CD4-positive, alpha-beta T cell (primary cell): ENCODE data around the gene ALPL. TPM values are rescaled to one million over a fixed set of nuclear protein-coding genes. Genes with fewer than 3 reads are reported as not detected.

Experiments used
- ATAC-seq: fragments of 200-7000 bp; cut with Tn5 transposase; one replicate; pipeline ENCODE4 v1.10.0; 2022; ENCODE audit warnings: mild to moderate bottlenecking; ENCODE audit not compliant: poor library complexity
- CTCF ChIA-PET: fragments of 350-600 bp; sonication (Branson Sonifier 250); formaldehyde crosslinking; loops from one replicate; lab custom pipeline; 2021; ENCODE audit warnings: antibody characterized with exemption, inconsistent platforms; lab: Charles Lee
- POLR2A ChIA-PET: fragments of 350-600 bp; sonication (Branson Sonifier 250); formaldehyde crosslinking; loops from one replicate; lab custom pipeline; 2021; ENCODE audit warnings: antibody characterized with exemption, inconsistent platforms; lab: Charles Lee
- DNase-seq, 14 experiments: peaks; one replicate each; pipeline ENCODE4 v3.0.0-alpha.2; 2013 to 2020; ENCODE audit warnings: mixed read lengths in 2 of 14
- H3K27ac ChIP-seq, 2 donors: one replicate each; pipeline versions ENCODE4 v1.5.1 to v1.7.0; 2013; ENCODE audit warnings: low read length in 2 of 2, low read depth in 1 of 2, mild to moderate bottlenecking in 1 of 2
- H3K27me3 ChIP-seq, 2 experiments: 1 replicate in 1 of 2; 2 replicates in 1 of 2; pipeline versions ENCODE4 v1.6.1 to v1.7.0; 2013; ENCODE audit warnings: low read length in 2 of 2, control low read depth in 1 of 2, mild to moderate bottlenecking in 1 of 2, moderate library complexity in 1 of 2; ENCODE audit not compliant: insufficient read depth in 2 of 2, control insufficient read depth in 1 of 2
- H3K36me3 ChIP-seq: one replicate; pipeline ENCODE4 v1.6.1; 2013; ENCODE audit warnings: low read length, control low read depth; ENCODE audit not compliant: insufficient read depth
- H3K4me1 ChIP-seq: one replicate; pipeline ENCODE4 v1.6.1; 2013; ENCODE audit warnings: low read length, control low read depth; ENCODE audit not compliant: insufficient read depth
- H3K4me3 ChIP-seq: one replicate; pipeline ENCODE4 v1.5.1; 2013; ENCODE audit warnings: mild to moderate bottlenecking, low read length, moderate library complexity
- H3K9me3 ChIP-seq, 2 experiments: 1 replicate in 1 of 2; 2 replicates in 1 of 2; pipeline versions ENCODE4 v1.6.1 to v1.7.0; 2013; ENCODE audit warnings: low read length in 2 of 2, mild to moderate bottlenecking in 2 of 2, control low read depth in 1 of 2, moderate library complexity in 1 of 2; ENCODE audit not compliant: control insufficient read depth in 1 of 2, insufficient read depth in 1 of 2
- H3K27ac Mint-ChIP-seq: one replicate; pipeline ENCODE4 v1.8.0; 2020; ENCODE audit warnings: mixed read lengths
- H3K27me3 Mint-ChIP-seq: one replicate; pipeline ENCODE4 v1.8.0; 2021; ENCODE audit warnings: mixed read lengths
- H3K36me3 Mint-ChIP-seq: one replicate; pipeline ENCODE4 v1.8.0; 2021; ENCODE audit warnings: low read depth, mixed read lengths
- H3K4me1 Mint-ChIP-seq: one replicate; pipeline ENCODE4 v1.8.0; 2021; ENCODE audit warnings: low read depth, mixed read lengths
- H3K4me3 Mint-ChIP-seq: one replicate; pipeline ENCODE4 v1.8.0; 2020; ENCODE audit warnings: mild to moderate bottlenecking, mixed read lengths
- H3K9me3 Mint-ChIP-seq: one replicate; pipeline ENCODE4 v1.8.0; 2020; ENCODE audit warnings: mixed read lengths
- CTCF ChIP-seq: fragments of 200-600 bp; IDR thresholded peaks from one replicate; pipeline ENCODE4 v1.8.0; 2022; ENCODE audit warnings: antibody characterized with exemption, mild to moderate bottlenecking
- intact Hi-C, 2 experiments: fragments of 100-400 bp; cut with DNase I in 1 of 2; cut with micrococcal nuclease in 1 of 2; formaldehyde crosslinking; loops; one replicate each; pipeline versions ENCODE4 v1.15.1 to v1.9.0; 2023 to 2025; cut with DNase I, micrococcal nuclease
- total RNA-seq, 174 experiments: library from RNA in 2 of 174; stranded (reverse) in 2 of 174; gene quantifications; one replicate each; pipeline ENCODE4 v1.2.3 and lab custom pipeline; 2021 to 2026

Gene ALPL
- total RNA-seq, 2 experiments from 2014 or later = not detected

GRCh38 chr1:21620011-21620410, 110.8 kb downstream of the ALPL start:
- POLR2A ChIA-PET = no interaction called here
- Mint-ChIP-seq H3K9me3 (no peaks in the 10 kb centered on the region), H3K4me1 (peaks cover 4% of the 10 kb centered on the region), H3K36me3 (no peaks in the 10 kb centered on the region), H3K4me3 (no peak overlapping the region), H3K27me3 (peaks cover 24% of the 10 kb centered on the region), H3K27ac (no peak overlapping the region)
- Histone ChIP-seq H3K4me3 (no peak overlapping the region), H3K9me3 (no peaks in the 10 kb centered on the region), H3K27ac (no peak overlapping the region), H3K27me3 (peaks cover 14 to 18% of the 10 kb centered on the region in 2 experiments), H3K4me1 (peaks cover 8% of the 10 kb centered on the region), H3K36me3 (no peaks in the 10 kb centered on the region)
- no peak for DNase-seq
- no peak for TF ChIP-seq CTCF
- no peak for ATAC-seq
- intact Hi-C loops = no loop called here
- CTCF ChIA-PET = no interaction called here

GRCh38 chr1:21620496-21620895, 111.3 kb downstream of the ALPL start:
- TF ChIP-seq CTCF = no peak
- intact Hi-C loops = no loop called here
- Histone ChIP-seq H3K4me3 (no peak overlapping the region), H3K27me3 (peaks cover 14 to 18% of the 10 kb centered on the region in 2 experiments), H3K4me1 (peaks cover 8% of the 10 kb centered on the region), H3K27ac (no peak overlapping the region), H3K9me3 (no peaks in the 10 kb centered on the region), H3K36me3 (no peaks in the 10 kb centered on the region)
- Mint-ChIP-seq H3K36me3 (no peaks in the 10 kb centered on the region), H3K4me1 (peaks cover 4% of the 10 kb centered on the region), H3K27ac (no peak overlapping the region), H3K9me3 (no peaks in the 10 kb centered on the region), H3K27me3 (peaks cover 24% of the 10 kb centered on the region), H3K4me3 (no peak overlapping the region)
- ATAC-seq = no peak
- POLR2A ChIA-PET = no interaction called here
- CTCF ChIA-PET = no interaction called here
- no peak for DNase-seq

GRCh38 chr1:21621051-21621450, 111.8 kb downstream of the ALPL start:
- Mint-ChIP-seq H3K36me3 (no peaks in the 10 kb centered on the region), H3K27me3 (peaks cover 24% of the 10 kb centered on the region), H3K27ac (no peak overlapping the region), H3K9me3 (no peaks in the 10 kb centered on the region), H3K4me3 (no peak overlapping the region), H3K4me1 (peaks cover 4% of the 10 kb centered on the region)
- no peak for DNase-seq
- Histone ChIP-seq H3K4me1 (peaks cover 8% of the 10 kb centered on the region), H3K27me3 (peaks cover 14 to 18% of the 10 kb centered on the region in 2 experiments), H3K4me3 (no peak overlapping the region), H3K27ac (no peak overlapping the region), H3K36me3 (no peaks in the 10 kb centered on the region), H3K9me3 (no peaks in the 10 kb centered on the region)
- ATAC-seq = no peak
- ChIA-PET POLR2A (no interaction called here), CTCF (no interaction called here)
- no peak for TF ChIP-seq CTCF
- intact Hi-C loops = no loop called here
